Spleen (tissue), 7 donors: ENCODE results near the gene GRAMD2A.

Experiments
- POLR2A ChIP-seq, 3 donors: fragments of 450-650 bp; IDR thresholded peaks; one replicate each; pipeline ENCODE4 v1.5.1; 2017; ENCODE audit warnings: antibody characterized with exemption in 3 of 3, mild to moderate bottlenecking in 1 of 3
- TF ChIP-seq, protein P1 (sequence below), 11 experiments: fragments of 200-600 bp in 7 of 11; fragments of 450-650 bp in 4 of 11; sonication (generic) in 4 of 11; IDR thresholded peaks in 8 of 11; conservative IDR thresholded peaks in 3 of 11; 1 replicate in 7 of 11; 2 replicates in 4 of 11; pipeline versions ENCODE4 v1.4.0 to v1.8.0; 2016 to 2021; ENCODE audit warnings: antibody characterized with exemption in 11 of 11, inconsistent platforms in 4 of 11, mild to moderate bottlenecking in 1 of 11
- donor health status: DM: no; HTN: no; CAD: no; lungs with moderate emphysema.
- donor health status: DM: no; HTN: no; CAD: no.
- donor health status: DM: no; HTN: no; CAD: no.

DNA sequence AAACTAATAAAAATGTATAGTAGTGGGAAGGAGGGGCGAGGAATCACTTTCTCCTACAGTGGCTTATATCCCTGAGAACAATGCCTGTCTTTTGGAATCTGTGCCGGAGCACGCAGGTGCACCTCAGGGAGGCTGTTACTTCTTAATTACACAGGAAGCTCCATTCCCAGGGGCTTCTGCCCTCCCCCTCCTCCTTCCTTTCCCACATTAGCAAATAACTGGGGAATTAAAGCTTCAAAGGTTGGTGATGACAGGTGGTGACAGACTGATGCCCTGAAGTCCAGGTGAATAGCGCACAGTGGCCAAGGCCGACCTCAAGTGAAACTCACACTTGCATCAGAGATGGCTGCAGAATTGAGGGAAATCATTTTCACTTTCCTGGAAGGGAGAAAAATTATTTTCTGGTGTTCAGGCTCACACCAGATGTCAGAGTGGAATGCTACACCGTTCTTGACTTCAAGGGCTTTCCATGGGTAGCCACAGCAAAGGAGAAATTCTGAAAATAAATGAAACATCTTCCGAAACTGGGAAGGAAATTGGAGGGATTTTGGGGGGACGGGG is 3.7 kb downstream of the GRAMD2A start:
- TF ChIP-seq, protein P1, sequence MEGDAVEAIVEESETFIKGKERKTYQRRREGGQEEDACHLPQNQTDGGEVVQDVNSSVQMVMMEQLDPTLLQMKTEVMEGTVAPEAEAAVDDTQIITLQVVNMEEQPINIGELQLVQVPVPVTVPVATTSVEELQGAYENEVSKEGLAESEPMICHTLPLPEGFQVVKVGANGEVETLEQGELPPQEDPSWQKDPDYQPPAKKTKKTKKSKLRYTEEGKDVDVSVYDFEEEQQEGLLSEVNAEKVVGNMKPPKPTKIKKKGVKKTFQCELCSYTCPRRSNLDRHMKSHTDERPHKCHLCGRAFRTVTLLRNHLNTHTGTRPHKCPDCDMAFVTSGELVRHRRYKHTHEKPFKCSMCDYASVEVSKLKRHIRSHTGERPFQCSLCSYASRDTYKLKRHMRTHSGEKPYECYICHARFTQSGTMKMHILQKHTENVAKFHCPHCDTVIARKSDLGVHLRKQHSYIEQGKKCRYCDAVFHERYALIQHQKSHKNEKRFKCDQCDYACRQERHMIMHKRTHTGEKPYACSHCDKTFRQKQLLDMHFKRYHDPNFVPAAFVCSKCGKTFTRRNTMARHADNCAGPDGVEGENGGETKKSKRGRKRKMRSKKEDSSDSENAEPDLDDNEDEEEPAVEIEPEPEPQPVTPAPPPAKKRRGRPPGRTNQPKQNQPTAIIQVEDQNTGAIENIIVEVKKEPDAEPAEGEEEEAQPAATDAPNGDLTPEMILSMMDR (IDR thresholded peaks at IDR 0.05 in 8 of 11, conservative IDR thresholded peaks at IDR 0.05 in 3 of 11) = no peak
- no peak for TF ChIP-seq POLR2A (IDR thresholded peaks at IDR 0.05)
